RPMI7951 (cell line): ENCODE measurements around the gene DPF1. TPM values are rescaled to one million over a fixed set of nuclear protein-coding genes. Genes with fewer than 3 reads are reported as not detected.

ENCODE experiments used
- DNase-seq: peaks from one replicate; pipeline ENCODE4 v3.0.0-alpha.2; 2012; ENCODE audit warnings: low read depth
- total RNA-seq: library from RNA; depleted of rRNA; stranded (reverse); fragments of >200 nt; shearing (Covaris generic); gene quantifications from 2 replicates; pipeline ENCODE4 v1.2.3, GENCODE V29; 2014; rRNA removed

The DPF1 gene
- total RNA-seq, 1 experiment from 2014 or later = 1.7 TPM

- no peak for DNase-seq
Measured at GRCh38 chr19:38164526-38164925, 59.5 kb downstream of the DPF1 start.

DNA sequence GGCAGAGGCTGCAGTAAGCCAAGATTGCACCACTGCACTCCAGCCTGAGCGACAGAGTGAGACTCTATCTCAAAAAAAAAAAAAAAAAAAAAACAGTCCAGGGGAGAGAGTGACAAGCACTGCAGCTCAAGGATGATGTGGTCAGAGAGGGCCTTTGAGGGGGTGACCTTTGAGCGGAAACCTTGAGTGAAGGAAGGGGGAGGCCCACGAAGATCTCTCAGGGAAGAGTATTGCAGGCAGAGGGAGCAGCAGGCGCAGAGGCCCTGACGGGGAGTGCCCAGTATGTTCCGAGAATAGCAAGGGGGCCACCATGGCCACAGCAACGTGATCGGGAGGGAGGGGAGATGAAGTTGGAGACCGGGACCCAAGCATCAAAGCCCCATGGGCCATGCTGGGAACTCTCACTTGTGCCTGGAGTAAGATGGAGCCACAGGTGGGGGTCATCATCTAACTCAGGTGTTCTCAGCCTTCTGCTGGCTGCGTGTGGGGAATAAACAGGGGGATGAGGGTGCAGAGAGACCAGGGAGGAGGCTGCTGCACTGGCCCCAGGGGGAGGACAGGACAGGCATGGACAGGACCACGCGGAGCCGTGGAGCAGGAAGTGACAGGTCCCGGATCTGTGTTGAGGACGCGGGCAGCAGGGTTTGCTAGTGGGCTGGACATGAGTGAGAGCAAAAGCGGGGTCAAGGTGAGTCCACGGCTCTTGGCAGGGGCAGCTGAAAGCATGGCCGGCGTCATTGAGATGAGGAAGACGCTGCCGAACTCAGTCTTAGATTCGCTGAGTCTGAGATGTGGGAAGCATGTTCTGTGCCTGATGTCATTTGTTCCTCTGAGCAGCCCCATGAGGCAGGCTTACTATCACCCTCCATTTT is 60.4 kb downstream of the DPF1 start:
- no peak for DNase-seq

GRCh38 chr19:38162632-38163031 is 61.4 kb downstream of the DPF1 start:
- DNase-seq = no peak

- DNase-seq = no peak
Measured at GRCh38 chr19:38162094-38162493, 61.9 kb downstream of the DPF1 start.

Other genes with a start within 250 kb of the DPF1 start
- not detected in 2 replicates for gene PPP1R14A, start 32.2 kb upstream of the DPF1 start, total RNA-seq
- gene SPINT2, start 40.4 kb upstream of the DPF1 start, total RNA-seq = 0.48 TPM in 1 of 2 replicates, not detected in the other
- not detected in 2 replicates for gene C19orf33, start 80.0 kb upstream of the DPF1 start, total RNA-seq
- gene YIF1B, start 91.7 kb upstream of the DPF1 start, total RNA-seq = 80.1 and 106 TPM in 2 replicates
- gene KCNK6, start 95.6 kb upstream of the DPF1 start, total RNA-seq = 0.12 and 0.29 TPM in 2 replicates
- gene CATSPERG, start 111.6 kb upstream of the DPF1 start, total RNA-seq = 0.10 TPM in 1 of 2 replicates, not detected in the other
- 478 and 533 TPM in 2 replicates for gene PSMD8, start 150.3 kb upstream of the DPF1 start, total RNA-seq
- gene GGN, start 163.8 kb upstream of the DPF1 start, total RNA-seq = 0.36 TPM in 1 of 2 replicates, not detected in the other
- gene SPRED3, start 164.5 kb upstream of the DPF1 start, total RNA-seq = 0.72 and 0.78 TPM in 2 replicates
- 8.7 and 14.6 TPM in 2 replicates for gene FAM98C, start 178.9 kb upstream of the DPF1 start, total RNA-seq
- not detected in 2 replicates for gene RASGRP4, start 202.0 kb upstream of the DPF1 start, total RNA-seq
- under 0.01 TPM in 1 of 2 replicates, not detected in the other for gene RYR1, start 209.5 kb upstream of the DPF1 start, total RNA-seq